Stimulated activated CD4-positive, alpha-beta T cell treated with anti-CD3 and anti-CD28 coated beads, Interleukin-2, amount 100 ng/mL, for 24 hours (primary cell): ENCODE measurements around the gene TEKT2.

Experiments used
- DNase-seq, 2 donors: peaks; one replicate each; pipeline ENCODE4 v3.0.0-alpha.2; 2020

TEKT2 gene

GRCh38 chr1:36083635-36084496 lies at the start of gene TEKT2:
Gene TEKT2 (plus strand): TSS chr1:36084094. CDS start chr1:36084922, 828 bp downstream.
- DNase-seq, result no peak

GRCh38 chr1:36034692-36035091 lies 49.2 kb upstream of the TEKT2 start:
- no peak for DNase-seq

GRCh38 chr1:36035154-36035553 lies 48.7 kb upstream of the TEKT2 start:
- DNase-seq, result no peak

- DNase-seq, result no peak
Measured at GRCh38 chr1:36040238-36040637, 43.7 kb upstream of the TEKT2 start.

- no peak for DNase-seq
Measured at GRCh38 chr1:36051821-36052220, 32.1 kb upstream of the TEKT2 start.

- DNase-seq, result no peak
Measured at GRCh38 chr1:36053978-36054377, 29.9 kb upstream of the TEKT2 start.

GRCh38 chr1:36055706-36056105 lies 28.2 kb upstream of the TEKT2 start:
- DNase-seq, result no peak

- DNase-seq, result no peak
Measured at GRCh38 chr1:36062315-36062714, 21.6 kb upstream of the TEKT2 start.

- DNase-seq, result no peak
Measured at GRCh38 chr1:36067871-36068270, 16.0 kb upstream of the TEKT2 start.

GRCh38 chr1:36068866-36069265 lies 15.0 kb upstream of the TEKT2 start:
- no peak for DNase-seq

GRCh38 chr1:36070349-36070748 lies 13.5 kb upstream of the TEKT2 start:
- no peak for DNase-seq

GRCh38 chr1:36076979-36077573 lies 6.8 kb upstream of the TEKT2 start:
- DNase-seq, result no peak

- DNase-seq, result no peak
Measured at GRCh38 chr1:36080236-36080635, 3.7 kb upstream of the TEKT2 start.

GRCh38 chr1:36080801-36081200 lies 3.1 kb upstream of the TEKT2 start:
- no peak for DNase-seq

GRCh38 chr1:36081926-36082485 lies 1.9 kb upstream of the TEKT2 start:
- no peak for DNase-seq

GRCh38 chr1:36083219-36083618 lies 675 bp upstream of the TEKT2 start:
- DNase-seq, result no peak

- no peak for DNase-seq
Measured at GRCh38 chr1:36084497-36085115, 712 bp downstream of the TEKT2 start.

- DNase-seq, result no peak
Measured at GRCh38 chr1:36085126-36085525, 1.2 kb downstream of the TEKT2 start.

- DNase-seq, result no peak
Measured at GRCh38 chr1:36085686-36086526, 2.0 kb downstream of the TEKT2 start.

GRCh38 chr1:36086529-36087232 lies 2.8 kb downstream of the TEKT2 start:
- DNase-seq, result no peak

GRCh38 chr1:36087233-36088123 lies 3.6 kb downstream of the TEKT2 start:
- no peak for DNase-seq
